Mesodermal cell (in vitro differentiated cells): ENCODE results near the gene ESR2.

Source experiments
- H3K27ac ChIP-seq: 2 replicates; pipeline ENCODE4 v1.7.0; 2013; ENCODE audit warnings: mild to moderate bottlenecking, low read depth, low read length, moderate library complexity; ENCODE audit not compliant: severe bottlenecking
- H3K36me3 ChIP-seq: 2 replicates; pipeline ENCODE4 v1.7.1; 2013; ENCODE audit warnings: mild to moderate bottlenecking, low read length, moderate library complexity; ENCODE audit not compliant: control insufficient read depth, insufficient read depth
- H3K4me1 ChIP-seq: one replicate; pipeline ENCODE4 v1.7.1; 2013; ENCODE audit warnings: mild to moderate bottlenecking, low read length; ENCODE audit not compliant: insufficient read depth, control insufficient read depth, poor library complexity, severe bottlenecking
- H3K4me3 ChIP-seq: 2 replicates; pipeline ENCODE4 v1.7.0; 2013; ENCODE audit warnings: low read length, control low read depth, mild to moderate bottlenecking; ENCODE audit not compliant: insufficient read depth, poor library complexity, severe bottlenecking; ENCODE audit errors: extremely low read depth
- H3K9me3 ChIP-seq: 2 replicates; pipeline ENCODE4 v1.7.1; 2013; ENCODE audit warnings: mild to moderate bottlenecking, low read length, moderate library complexity; ENCODE audit not compliant: control insufficient read depth
- WGBS, 2 experiments: methylation state at CpG; one replicate each; pipeline ENCODE4 v1.1.5; 2013; ENCODE audit warnings: missing lambda C conversion rate in 2 of 2; ENCODE audit not compliant: insufficient coverage in 2 of 2; 5-methylcytosine and 5-hydroxymethylcytosine counted together

ESR2 gene

DNA sequence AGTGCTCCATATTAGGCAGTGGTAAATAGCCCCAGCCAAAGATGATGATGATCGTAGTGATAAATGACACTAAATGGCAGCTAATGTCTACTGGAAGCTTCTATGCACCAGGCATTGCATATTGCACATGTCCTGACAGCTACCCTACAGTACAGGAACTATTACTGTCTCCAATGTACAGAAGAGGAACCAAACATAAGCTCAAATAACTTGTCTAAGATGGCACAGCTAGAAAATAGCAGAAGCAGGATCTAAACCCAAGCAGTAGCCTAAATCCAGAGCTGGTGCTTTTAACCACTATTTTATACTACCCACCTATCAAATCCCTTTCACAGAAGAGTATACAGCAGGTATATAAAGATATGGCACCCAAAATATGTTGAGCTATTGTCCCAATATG lies 28.9 kb downstream of the ESR2 start:
- no peak overlapping the region for H3K27ac ChIP-seq
- H3K4me1 ChIP-seq: no peaks in the 10 kb centered on the region
- WGBS, 2 experiments: 80 to 88% methylated on average over 1 of the region's 1 CpG
- H3K36me3 ChIP-seq: no peaks in the 10 kb centered on the region
- no peaks in the 10 kb centered on the region for H3K9me3 ChIP-seq
- no peak overlapping the region for H3K4me3 ChIP-seq

DNA sequence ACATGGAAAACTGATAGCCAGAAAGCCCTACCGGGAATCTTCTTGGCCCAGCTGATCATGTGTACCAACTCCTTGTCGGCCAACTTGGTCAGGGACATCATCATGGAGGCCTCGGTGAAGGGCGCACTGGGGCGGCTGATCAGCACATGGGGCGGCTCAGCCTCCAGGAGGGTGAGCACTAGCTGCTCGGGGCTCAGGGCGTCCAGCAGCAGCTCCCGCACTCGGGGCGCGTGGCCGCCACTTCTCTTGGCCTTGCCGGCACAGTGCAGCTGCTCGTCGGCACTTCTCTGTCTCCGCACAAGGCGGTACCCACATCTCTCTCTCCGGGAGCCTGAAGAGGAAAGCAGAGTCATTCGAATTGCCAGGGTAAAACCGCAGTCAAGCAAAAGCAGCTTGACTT lies 33.8 kb downstream of the ESR2 start:
- Histone ChIP-seq H3K27ac (no peak overlapping the region), H3K36me3 (no peaks in the 10 kb centered on the region), H3K4me1 (no peaks in the 10 kb centered on the region), H3K4me3 (no peak overlapping the region), H3K9me3 (no peaks in the 10 kb centered on the region)
- 95 to 97% methylated on average over 20 to 21 of the region's 21 CpGs for WGBS, 2 experiments

DNA sequence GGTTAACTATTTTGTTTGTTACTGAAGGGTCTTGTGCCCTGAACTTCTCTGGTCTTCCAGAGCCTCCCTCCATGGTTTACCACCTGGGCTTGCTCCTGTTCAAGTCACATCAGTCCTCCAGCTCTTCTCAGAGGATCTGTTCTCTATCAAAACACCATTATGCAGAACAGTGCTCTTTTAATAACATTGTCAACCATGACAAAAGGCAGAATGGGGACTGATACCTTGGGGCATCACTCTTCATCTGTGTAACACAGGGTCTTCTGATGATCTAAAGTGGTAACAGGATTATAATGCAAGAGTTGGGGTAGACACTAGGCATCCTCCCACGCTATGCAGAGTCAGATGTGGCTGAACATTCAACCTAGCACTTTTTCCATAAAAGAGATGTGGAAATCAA lies 38.4 kb downstream of the ESR2 start:
- no peaks in the 10 kb centered on the region for H3K9me3 ChIP-seq
- no peaks in the 10 kb centered on the region for H3K4me1 ChIP-seq
- H3K36me3 ChIP-seq: no peaks in the 10 kb centered on the region
- H3K27ac ChIP-seq: no peak overlapping the region
- no peak overlapping the region for H3K4me3 ChIP-seq
- WGBS, 2 experiments: 100% methylated on average over 1 of the region's 1 CpG; no CpG with 5 or more reads in 1 of the 2 experiments

DNA sequence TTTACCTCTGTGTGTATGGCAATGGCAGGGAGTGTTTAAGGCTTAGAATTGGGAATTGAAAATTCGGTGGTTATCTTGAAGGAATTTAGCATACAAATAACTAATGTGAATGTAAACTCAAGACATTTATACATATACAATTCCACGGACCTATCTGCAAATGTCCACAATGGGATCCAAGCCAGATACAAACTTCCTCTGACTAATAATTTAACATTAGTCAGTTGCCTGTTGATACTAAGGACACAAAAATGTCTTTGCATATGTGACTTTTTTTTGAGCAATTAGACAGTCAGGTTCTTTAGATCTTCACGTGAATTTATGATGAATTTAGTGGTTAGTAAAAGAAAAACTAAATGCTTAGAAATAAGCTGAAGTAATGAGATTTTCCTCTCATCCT lies 40.5 kb downstream of the ESR2 start:
- 100% methylated on average over 1 of the region's 3 CpGs for WGBS, 2 experiments
- no peaks in the 10 kb centered on the region for H3K4me1 ChIP-seq
- no peak overlapping the region for H3K4me3 ChIP-seq
- no peak overlapping the region for H3K27ac ChIP-seq
- H3K36me3 ChIP-seq: no peaks in the 10 kb centered on the region
- H3K9me3 ChIP-seq: no peaks in the 10 kb centered on the region

DNA sequence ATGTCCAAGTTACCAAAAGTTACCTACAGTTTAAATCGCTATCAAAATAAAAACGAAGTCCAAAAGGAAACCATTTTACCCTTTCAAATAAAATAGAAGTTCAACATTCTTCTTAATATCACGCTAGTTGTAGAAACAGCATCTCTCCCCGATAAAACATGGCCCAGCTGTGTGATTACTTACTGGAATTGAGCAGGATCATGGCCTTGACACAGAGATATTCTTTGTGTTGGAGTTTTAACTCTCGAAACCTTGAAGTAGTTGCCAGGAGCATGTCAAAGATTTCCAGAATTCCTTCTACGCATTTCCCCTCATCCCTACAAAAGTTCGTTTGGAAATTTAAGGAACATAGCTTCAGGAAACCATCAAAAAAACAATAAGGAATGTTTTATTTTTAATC lies 44.8 kb downstream of the ESR2 start:
- H3K4me1 ChIP-seq: no peaks in the 10 kb centered on the region
- WGBS, 2 experiments: 91 to 100% methylated on average over 3 to 4 of the region's 7 CpGs
- H3K27ac ChIP-seq: no peak overlapping the region
- no peaks in the 10 kb centered on the region for H3K9me3 ChIP-seq
- H3K36me3 ChIP-seq: no peaks in the 10 kb centered on the region
- H3K4me3 ChIP-seq: no peak overlapping the region

DNA sequence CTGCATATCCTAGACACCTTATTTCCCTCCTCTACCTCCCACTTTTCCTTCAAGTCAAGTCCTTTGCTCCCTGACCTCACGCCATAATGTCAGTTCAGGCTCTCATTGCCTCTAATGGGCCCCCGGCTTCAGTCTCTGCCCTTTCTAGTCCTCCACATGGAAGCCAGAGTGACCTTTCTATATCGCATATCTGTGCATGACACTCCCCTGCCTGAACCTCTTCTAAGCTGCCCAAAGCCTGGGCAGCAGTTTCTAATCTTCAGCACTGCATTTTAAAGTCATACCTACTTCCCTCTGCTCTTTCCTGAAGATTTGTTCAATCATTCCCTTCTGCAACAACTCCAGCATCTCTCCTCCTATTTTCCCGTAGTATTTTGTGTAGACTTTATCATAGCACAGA lies 45.5 kb downstream of the ESR2 start:
- no peak overlapping the region for H3K4me3 ChIP-seq
- no peaks in the 10 kb centered on the region for H3K36me3 ChIP-seq
- WGBS, 2 experiments: 87 to 94% methylated on average over 3 of the region's 4 CpGs
- no peak overlapping the region for H3K27ac ChIP-seq
- no peaks in the 10 kb centered on the region for H3K4me1 ChIP-seq
- no peaks in the 10 kb centered on the region for H3K9me3 ChIP-seq

DNA sequence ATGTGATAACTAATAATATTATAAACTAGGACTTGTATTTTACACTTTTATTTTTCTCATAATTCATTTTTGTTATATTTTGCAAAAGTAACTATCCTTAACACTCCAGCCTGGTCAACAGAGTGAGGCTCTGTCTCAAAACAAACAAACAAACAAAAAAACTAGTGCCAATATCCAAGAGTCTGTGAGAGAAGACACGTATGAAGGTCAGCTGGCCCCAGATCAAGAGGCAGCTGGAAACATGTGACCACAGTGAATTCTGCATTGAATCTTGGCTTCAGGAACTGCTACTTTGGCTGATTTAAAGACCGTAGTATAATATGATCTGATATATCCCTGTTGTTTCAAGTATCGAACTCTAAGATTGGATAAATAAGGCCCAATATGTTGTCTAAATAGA lies 47.0 kb downstream of the ESR2 start:
- Histone ChIP-seq H3K27ac (no peak overlapping the region), H3K9me3 (no peaks in the 10 kb centered on the region), H3K4me1 (no peaks in the 10 kb centered on the region), H3K4me3 (no peak overlapping the region), H3K36me3 (no peaks in the 10 kb centered on the region)
- 90 to 94% methylated on average over 3 of the region's 3 CpGs for WGBS, 2 experiments

DNA sequence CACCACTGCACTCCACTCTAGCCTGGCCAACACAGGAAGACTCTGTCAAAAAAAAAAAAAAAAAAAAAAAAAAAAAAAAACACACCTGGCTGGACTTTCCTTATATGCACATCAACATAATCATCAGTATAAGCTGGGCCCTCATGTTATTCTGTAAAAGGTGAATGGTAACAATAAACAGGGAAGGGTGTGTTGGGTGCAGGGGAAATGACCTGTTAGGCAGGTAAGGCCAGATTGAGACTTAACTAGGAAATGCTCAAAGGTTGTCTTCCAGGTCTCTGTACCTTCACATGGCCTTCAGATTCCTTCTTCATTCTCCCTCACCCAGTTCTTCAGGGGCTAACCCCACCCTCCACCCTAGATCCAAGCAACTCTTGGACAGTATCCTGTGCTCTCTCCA lies 47.5 kb downstream of the ESR2 start:
- H3K4me3 ChIP-seq: no peak overlapping the region
- H3K27ac ChIP-seq: no peak overlapping the region
- H3K4me1 ChIP-seq: no peaks in the 10 kb centered on the region
- H3K9me3 ChIP-seq: no peaks in the 10 kb centered on the region
- H3K36me3 ChIP-seq: no peaks in the 10 kb centered on the region

DNA sequence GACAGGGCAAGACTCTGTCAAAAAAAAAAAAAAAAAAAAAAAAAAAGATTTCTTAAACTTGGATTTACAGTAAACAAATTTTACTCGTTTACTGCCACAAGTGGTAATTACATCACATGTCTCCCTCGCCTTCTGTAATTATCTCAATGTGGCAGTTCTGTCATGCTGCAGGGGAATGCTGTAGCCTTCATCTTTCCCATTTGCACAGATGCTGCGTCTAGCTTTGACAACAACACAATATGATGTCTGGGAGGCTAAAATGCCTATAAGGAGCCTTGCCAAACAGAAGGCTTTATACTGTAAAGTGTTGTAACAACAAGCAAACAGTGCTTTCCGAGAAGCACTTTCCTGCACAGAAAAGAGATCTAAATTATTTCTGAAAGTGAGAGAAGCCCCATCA lies 48.7 kb downstream of the ESR2 start:
- H3K27ac ChIP-seq: no peak overlapping the region
- H3K4me1 ChIP-seq: no peaks in the 10 kb centered on the region
- H3K9me3 ChIP-seq: no peaks in the 10 kb centered on the region
- no peak overlapping the region for H3K4me3 ChIP-seq
- WGBS, 2 experiments: 92 to 100% methylated on average over 1 to 2 of the region's 4 CpGs
- no peaks in the 10 kb centered on the region for H3K36me3 ChIP-seq

DNA sequence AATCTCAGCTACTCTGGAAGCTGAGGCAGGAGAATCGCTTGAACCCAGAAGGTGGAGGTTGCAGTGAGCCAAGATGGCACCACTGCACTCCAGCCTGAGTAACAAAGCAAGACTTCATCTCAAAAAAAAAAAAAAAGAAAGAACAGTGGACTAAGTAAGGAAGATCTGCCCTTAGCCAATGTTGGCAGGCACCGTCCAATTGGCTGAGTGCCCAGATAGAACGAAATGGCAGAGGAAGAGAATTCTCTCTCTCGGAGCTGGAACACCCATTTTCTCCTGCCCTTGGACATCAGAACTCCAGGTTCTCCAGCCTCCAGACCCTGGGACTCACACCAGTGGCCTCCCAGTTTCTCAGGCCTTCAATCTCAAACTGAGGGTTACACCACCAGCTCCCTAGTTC lies 49.9 kb downstream of the ESR2 start:
- Histone ChIP-seq H3K9me3 (no peaks in the 10 kb centered on the region), H3K36me3 (no peaks in the 10 kb centered on the region), H3K4me3 (no peak overlapping the region), H3K4me1 (no peaks in the 10 kb centered on the region), H3K27ac (no peak overlapping the region)
- 87 to 96% methylated on average over 3 of the region's 4 CpGs for WGBS, 2 experiments

DNA sequence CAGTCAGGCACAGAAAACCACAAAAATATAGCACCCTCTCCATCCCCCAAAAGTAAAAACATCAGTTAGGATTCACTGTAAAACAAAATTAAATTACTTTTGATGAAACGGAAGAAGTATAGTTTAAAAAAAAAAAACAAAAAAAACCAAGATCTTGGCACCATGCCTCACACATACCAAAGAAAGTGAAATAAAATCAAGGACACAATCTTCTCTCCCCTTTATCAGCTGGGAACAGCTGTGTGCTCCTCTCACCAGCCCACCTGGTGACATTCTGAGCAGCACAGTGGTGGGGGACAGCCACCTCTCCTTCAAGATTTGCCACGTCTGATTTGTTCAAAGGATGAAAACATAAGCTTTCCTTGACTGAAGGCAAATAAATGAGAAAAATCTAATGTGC lies 55.5 kb downstream of the ESR2 start:
- Histone ChIP-seq H3K4me1 (no peaks in the 10 kb centered on the region), H3K27ac (no peak overlapping the region), H3K4me3 (no peak overlapping the region), H3K9me3 (no peaks in the 10 kb centered on the region), H3K36me3 (no peaks in the 10 kb centered on the region)
- no CpG with 5 or more reads among the region's 2 CpGs for WGBS, 2 experiments

DNA sequence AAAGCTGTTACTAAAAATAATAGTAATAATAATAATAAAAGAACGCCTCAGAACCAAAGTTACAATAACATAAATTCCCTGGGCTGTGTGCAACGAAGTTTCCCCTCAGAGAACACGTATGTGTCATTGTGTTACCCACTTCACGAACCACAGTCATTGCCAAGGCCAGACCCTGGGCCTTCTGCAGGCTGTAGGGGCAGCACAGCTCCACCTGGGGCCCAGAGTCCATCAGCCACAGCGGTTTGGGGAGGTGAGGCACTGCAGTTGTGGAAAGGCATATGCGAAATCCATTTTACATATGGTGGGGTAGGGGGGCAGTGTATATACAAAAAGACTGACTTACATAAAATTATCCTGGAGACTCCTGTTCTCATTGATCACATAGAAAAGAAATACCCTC lies 56.1 kb downstream of the ESR2 start:
- WGBS, 2 experiments: 78 to 79% methylated on average over 4 to 5 of the region's 6 CpGs
- Histone ChIP-seq H3K9me3 (no peaks in the 10 kb centered on the region), H3K36me3 (no peaks in the 10 kb centered on the region), H3K27ac (no peak overlapping the region), H3K4me1 (no peaks in the 10 kb centered on the region), H3K4me3 (no peak overlapping the region)
